B cell (primary cell): ENCODE results near the gene RBM17. TPM values are rescaled to one million over a fixed set of nuclear protein-coding genes. Genes with fewer than 3 reads are reported as not detected.

Experiments
- ATAC-seq: fragments of 200-7000 bp; cut with Tn5 transposase; one replicate; pipeline ENCODE4 v1.10.0; 2021; ENCODE audit warnings: low read depth, mild to moderate bottlenecking, moderate number of reproducible peaks, moderate library complexity
- CTCF ChIA-PET: fragments of 350-600 bp; sonication (Branson Sonifier 250); formaldehyde crosslinking; loops from one replicate; lab custom pipeline; 2021; ENCODE audit warnings: antibody characterized with exemption, inconsistent platforms; lab: Charles Lee
- POLR2A ChIA-PET: fragments of 350-600 bp; sonication (Branson Sonifier 250); formaldehyde crosslinking; loops from one replicate; lab custom pipeline; 2021; ENCODE audit warnings: antibody characterized with exemption; lab: Charles Lee
- DNase-seq: peaks from one replicate; pipeline ENCODE4 v3.0.0; 2013
- H2AFZ ChIP-seq: 2 replicates; pipeline ENCODE4 v1.6.1; 2012; ENCODE audit warnings: mild to moderate bottlenecking, low read depth, low read length; ENCODE audit not compliant: insufficient read depth, poor library complexity, severe bottlenecking
- H3K27ac ChIP-seq, 2 donors: 1 replicate in 1 of 2; 2 replicates in 1 of 2; pipeline ENCODE4 v1.5.1; 2012 to 2013; ENCODE audit warnings: low read length in 2 of 2, mild to moderate bottlenecking in 2 of 2, moderate library complexity in 1 of 2
- H3K27me3 ChIP-seq, 4 experiments: fragments of 200-600 bp in 1 of 4; sonication (generic) in 1 of 4; replicated peaks in 1 of 4; 1 replicate in 2 of 4; 2 replicates in 2 of 4; pipeline versions ENCODE4 v1.6.1 to v1.7.0; 2013 to 2016; ENCODE audit warnings: low read length in 3 of 4, mild to moderate bottlenecking in 2 of 4, mixed read lengths in 1 of 4, moderate library complexity in 1 of 4; ENCODE audit not compliant: insufficient read depth in 4 of 4, control insufficient read depth in 3 of 4; ENCODE audit errors: control extremely low read depth in 1 of 4
- H3K36me3 ChIP-seq, 2 experiments: replicated peaks in 1 of 2; 1 replicate in 1 of 2; 2 replicates in 1 of 2; pipeline versions ENCODE4 v1.6.1 to v1.7.1; 2013; ENCODE audit warnings: low read length in 1 of 2; ENCODE audit not compliant: insufficient read depth in 2 of 2, control insufficient read depth in 1 of 2; ENCODE audit errors: control extremely low read depth in 1 of 2, extremely low read depth in 1 of 2
- H3K4me1 ChIP-seq, 2 donors: fragments of 200-600 bp in 1 of 2; sonication (generic) in 1 of 2; 1 replicate in 1 of 2; 2 replicates in 1 of 2; pipeline versions ENCODE4 v1.5.1 to v1.6.1; 2013 to 2017; ENCODE audit warnings: low read length in 2 of 2; ENCODE audit not compliant: control insufficient read depth in 2 of 2, insufficient read depth in 2 of 2
- H3K4me2 ChIP-seq: replicated peaks from 2 replicates; pipeline ENCODE3; 2012; ENCODE audit warnings: mild to moderate bottlenecking, low read depth, low read length; ENCODE audit not compliant: poor library complexity, severe bottlenecking
- H3K4me3 ChIP-seq, 5 experiments: fragments of 200-600 bp in 1 of 5; sonication (generic) in 1 of 5; 1 replicate in 3 of 5; 2 replicates in 2 of 5; pipeline versions ENCODE4 v1.5.1 to v1.7.0; 2011 to 2016; ENCODE audit warnings: low read length in 4 of 5, mild to moderate bottlenecking in 4 of 5, low read depth in 2 of 5, control low read depth in 1 of 5, moderate library complexity in 1 of 5; ENCODE audit not compliant: insufficient read depth in 1 of 5; ENCODE audit errors: control extremely low read depth in 1 of 5, extremely low read depth in 1 of 5
- H3K79me2 ChIP-seq: fragments of 200-600 bp; sonication (generic); one replicate; pipeline ENCODE4 v1.6.0; 2016; ENCODE audit warnings: low read length; ENCODE audit not compliant: control insufficient read depth, insufficient read depth
- H3K9ac ChIP-seq: fragments of 200-600 bp; sonication (generic); 2 replicates; pipeline ENCODE4 v1.6.1; 2017; ENCODE audit warnings: mild to moderate bottlenecking, low read length, moderate library complexity
- H3K9me3 ChIP-seq, 3 donors: one replicate each; pipeline versions ENCODE4 v1.6.1 to v1.7.1; 2013; ENCODE audit warnings: low read length in 2 of 3; ENCODE audit not compliant: control insufficient read depth in 2 of 3, insufficient read depth in 1 of 3; ENCODE audit errors: control extremely low read depth in 1 of 3
- H4K20me1 ChIP-seq: 2 replicates; pipeline ENCODE4 v1.6.0; 2012; ENCODE audit warnings: mild to moderate bottlenecking, low read length; ENCODE audit not compliant: insufficient read depth, control insufficient read depth, poor library complexity, severe bottlenecking
- H3K27ac Mint-ChIP-seq: one replicate; pipeline ENCODE4 v1.8.0; 2021; ENCODE audit warnings: mixed read lengths
- H3K27me3 Mint-ChIP-seq: one replicate; pipeline ENCODE4 v1.8.0; 2021; ENCODE audit warnings: mixed read lengths
- H3K4me1 Mint-ChIP-seq: one replicate; pipeline ENCODE4 v1.8.0; 2021; ENCODE audit warnings: mixed read lengths
- H3K4me3 Mint-ChIP-seq: one replicate; pipeline ENCODE4 v1.8.0; 2021; ENCODE audit warnings: mixed read lengths
- H3K9me3 Mint-ChIP-seq: one replicate; pipeline ENCODE4 v1.8.0; 2022; ENCODE audit warnings: mixed read lengths; ENCODE audit not compliant: insufficient read depth
- CTCF ChIP-seq: fragments of 200-600 bp; IDR thresholded peaks from one replicate; pipeline ENCODE4 v1.8.0; 2022; ENCODE audit warnings: antibody characterized with exemption, mild to moderate bottlenecking
- EZH2 ChIP-seq: IDR thresholded peaks from 2 replicates; pipeline ENCODE4 v1.6.1; 2012; ENCODE audit warnings: borderline replicate concordance, low read depth, mild to moderate bottlenecking, moderate library complexity, low read length; ENCODE audit not compliant: insufficient read depth, poor library complexity, severe bottlenecking
- WGBS: methylation state at CpG from one replicate; pipeline ENCODE4 v1.1.5; 2013; ENCODE audit warnings: missing lambda C conversion rate; ENCODE audit not compliant: insufficient coverage; 5-methylcytosine and 5-hydroxymethylcytosine counted together
- intact Hi-C: fragments of 100-400 bp; cut with micrococcal nuclease; formaldehyde crosslinking; loops from one replicate; pipeline ENCODE4 v1.10.0; 2022
- polyA plus RNA-seq: library from polyadenylated mRNA; depleted of rRNA; stranded (reverse); fragments of >200 nt; gene quantifications from 2 replicates; pipeline ENCODE4 v1.2.3, GENCODE V29; 2012
- total RNA-seq, 2 donors: library from RNA; stranded (reverse); fragments of 120-200 nt in 1 of 2; gene quantifications; 1 replicate in 1 of 2; 2 replicates in 1 of 2; pipeline versions ENCODE4 v1.2.3 to v1.2.4, GENCODE V29; 2013 to 2022

Gene RBM17
- total and polyA plus RNA-seq, 2 donors (not counting 1 experiment from before 2014, with no cell fraction given): 34.7 to 168 TPM

DNA sequence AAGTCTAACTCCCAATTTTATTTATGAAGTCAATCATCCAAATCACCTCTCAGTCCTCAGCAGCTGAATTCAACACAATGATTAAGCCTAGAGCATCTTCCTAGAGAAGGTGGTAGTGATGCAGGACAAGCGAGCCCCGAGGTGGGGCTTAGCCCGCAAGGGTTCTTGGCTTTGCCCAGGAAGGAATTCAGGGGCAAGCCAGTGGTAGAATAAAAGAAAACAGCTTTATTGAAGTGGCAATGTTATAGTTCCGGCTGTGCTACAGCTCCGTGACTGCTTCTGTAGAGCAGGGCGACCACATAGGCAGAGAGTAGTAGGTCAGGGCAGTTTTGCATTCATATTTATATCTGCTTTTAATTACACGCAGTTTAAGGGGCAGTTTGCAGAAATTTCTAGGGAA, 44.8 kb upstream of the RBM17 start:
- no peaks in the 10 kb centered on the region for H4K20me1 ChIP-seq
- H3K4me3 ChIP-seq: no peak overlapping the region
- H3K79me2 ChIP-seq: peaks cover 6% of the 10 kb centered on the region
- peak overlapping the region; percentile 82 for H3K4me3 Mint-ChIP-seq
- peak overlapping the region; percentile 11 for H2AFZ ChIP-seq
- H3K9ac ChIP-seq: no peak overlapping the region
- no peaks in the 10 kb centered on the region for H3K27me3 ChIP-seq
- H3K4me1 Mint-ChIP-seq: peaks cover 70% of the 10 kb centered on the region
- CTCF ChIA-PET: interaction anchor here (1.0 to 12.5 kb wide), 5 partner anchors 16 to 358 kb away, joined by 3 to 186 read pairs (median 4); no protein-coding TSS in a partner anchor
- intact Hi-C loops: no loop called here
- H3K9me3 Mint-ChIP-seq: peaks cover 3% of the 10 kb centered on the region
- POLR2A ChIA-PET: interaction anchor here (1.8 kb wide), 1 partner anchor 42 kb away, joined by 4 read pairs; no protein-coding TSS in a partner anchor
- TF ChIP-seq CTCF (no peak), EZH2 (no peak)
- H3K27ac ChIP-seq: peak overlapping the region in 1 of 2 donors; percentile 69
- no peaks in the 10 kb centered on the region for H3K27me3 Mint-ChIP-seq
- peaks cover 44% of the 10 kb centered on the region in 2 donors for H3K4me1 ChIP-seq
- no peaks in the 10 kb centered on the region for H3K9me3 ChIP-seq
- ATAC-seq: peak; percentile 42
- no peaks in the 10 kb centered on the region for H3K36me3 ChIP-seq
- 58% methylated on average over 3 of the region's 7 CpGs for WGBS
- no peak for DNase-seq
- peak overlapping the region; percentile 58 for H3K4me2 ChIP-seq
- peak overlapping the region; percentile 94 for H3K27ac Mint-ChIP-seq

DNA sequence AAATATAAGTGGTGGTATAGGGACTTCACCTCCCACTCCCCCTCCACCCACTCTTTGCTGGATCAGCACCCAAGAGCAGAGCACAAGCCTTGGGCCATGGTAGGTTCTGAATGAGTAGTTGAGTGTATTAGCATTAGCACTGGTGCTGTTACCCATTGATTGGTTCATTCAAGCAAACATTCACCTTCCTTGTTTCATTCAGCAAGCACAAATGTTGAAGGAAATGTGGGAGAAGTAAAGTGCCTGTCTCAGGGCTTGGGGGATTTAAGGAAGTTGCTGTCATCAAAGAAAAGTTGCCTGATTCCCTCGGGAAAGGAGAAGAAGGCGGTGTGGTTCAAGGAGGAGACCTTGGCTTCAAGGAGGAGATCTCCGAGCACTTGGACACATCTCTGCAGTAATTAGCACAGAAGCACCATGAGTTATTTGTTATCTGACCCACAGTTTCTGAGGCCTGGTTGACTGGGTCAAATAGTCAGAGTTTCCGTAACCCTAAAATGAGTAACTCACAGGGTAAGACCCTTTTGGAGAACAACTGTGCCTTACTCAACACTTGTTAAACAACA, 44.0 kb upstream of the RBM17 start:
- peak overlapping the region; percentile 94 for H3K27ac Mint-ChIP-seq
- no peaks in the 10 kb centered on the region for H3K9me3 ChIP-seq
- CTCF ChIA-PET: interaction anchor here (1.0 to 12.5 kb wide), 4 partner anchors 17 to 69 kb away, joined by 3 to 186 read pairs (median 54); no protein-coding TSS in a partner anchor
- no peaks in the 10 kb centered on the region for H3K36me3 ChIP-seq
- H3K27me3 ChIP-seq: no peaks in the 10 kb centered on the region
- peak overlapping the region in 3 of 5 experiments; percentile 2 to 30 (median 5) for H3K4me3 ChIP-seq
- H3K79me2 ChIP-seq: peaks cover under 1% of the 10 kb centered on the region
- H2AFZ ChIP-seq: peak overlapping the region; percentile 23
- no peaks in the 10 kb centered on the region for H3K9me3 Mint-ChIP-seq
- intact Hi-C loops: no loop called here
- DNase-seq (no peak), ATAC-seq (no peak)
- POLR2A ChIA-PET: interaction anchor here (1.8 kb wide), 1 partner anchor 42 kb away, joined by 4 read pairs; no protein-coding TSS in a partner anchor
- H4K20me1 ChIP-seq: no peaks in the 10 kb centered on the region
- no peak for TF ChIP-seq CTCF
- no peak for TF ChIP-seq EZH2
- peak overlapping the region; percentile 82 for H3K4me3 Mint-ChIP-seq
- peaks cover 70% of the 10 kb centered on the region for H3K4me1 Mint-ChIP-seq
- H3K9ac ChIP-seq: peak overlapping the region; percentile 41
- no peaks in the 10 kb centered on the region for H3K27me3 Mint-ChIP-seq
- peak overlapping the region; percentile 21 to 69 for H3K27ac ChIP-seq
- peaks cover 51 to 52% of the 10 kb centered on the region in 2 donors for H3K4me1 ChIP-seq
- peak overlapping the region; percentile 58 for H3K4me2 ChIP-seq
- 17% methylated on average over 3 of the region's 4 CpGs for WGBS
